Muscle layer of colon (tissue), 2 donors: ENCODE measurements around the gene FRK.
"Not testable (repeated sequence)": the region's sequence is repeated elsewhere in the genome, so short reads cannot be mapped to it uniquely, and the experiment has no call there.

Experiments used
- H3K27ac ChIP-seq: one replicate; pipeline ENCODE4 v1.7.0; 2013; ENCODE audit warnings: low read depth, mild to moderate bottlenecking, low read length, moderate library complexity
- H3K27me3 ChIP-seq, 2 donors: one replicate each; pipeline ENCODE4 v1.7.0; 2013; ENCODE audit warnings: low read length in 2 of 2, mild to moderate bottlenecking in 2 of 2; ENCODE audit not compliant: insufficient read depth in 2 of 2, control insufficient read depth in 1 of 2
- H3K36me3 ChIP-seq: one replicate; pipeline ENCODE4 v1.7.0; 2013; ENCODE audit warnings: mild to moderate bottlenecking, low read length; ENCODE audit not compliant: insufficient read depth
- H3K4me1 ChIP-seq: one replicate; pipeline ENCODE4 v1.7.0; 2013; ENCODE audit warnings: mild to moderate bottlenecking, low read length; ENCODE audit not compliant: insufficient read depth
- H3K4me3 ChIP-seq, 2 donors: one replicate each; pipeline ENCODE4 v1.7.0; 2013; ENCODE audit warnings: low read length in 2 of 2, low read depth in 1 of 2, mild to moderate bottlenecking in 1 of 2, moderate library complexity in 1 of 2
- H3K9ac ChIP-seq: one replicate; pipeline ENCODE4 v1.7.0; 2013; ENCODE audit warnings: low read length
- H3K9me3 ChIP-seq: one replicate; pipeline ENCODE4 v1.7.0; 2013; ENCODE audit warnings: mild to moderate bottlenecking, low read length
- donor health status: abdominal sarcoma.
- donor health status: Adenocarcinoma of cecum.

FRK gene

DNA sequence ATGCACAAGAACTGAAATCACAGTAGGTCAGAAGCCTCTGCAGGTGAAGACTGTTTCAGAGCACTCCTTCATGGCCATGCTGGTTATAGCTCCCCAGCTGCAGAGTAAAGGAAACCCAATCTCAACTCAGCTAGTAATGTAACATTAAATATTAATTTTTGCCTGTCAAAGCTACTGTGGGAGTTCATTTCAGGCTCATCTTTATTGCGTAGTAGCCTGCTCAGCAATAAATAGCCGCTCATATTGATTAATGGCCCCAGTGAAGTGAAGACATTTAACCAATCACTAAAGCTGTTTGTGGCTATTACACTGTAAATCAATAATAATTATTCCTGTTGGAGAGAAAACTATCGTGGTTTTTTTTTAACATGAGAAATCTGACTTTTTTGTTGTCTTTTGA, 101.7 kb downstream of the FRK start:
- H3K4me3 ChIP-seq, result no peak overlapping the region
- H3K27me3 ChIP-seq, result no peaks in the 10 kb centered on the region
- no peaks in the 10 kb centered on the region for H3K4me1 ChIP-seq
- no peaks in the 10 kb centered on the region for H3K9me3 ChIP-seq
- H3K36me3 ChIP-seq, result no peaks in the 10 kb centered on the region
- no peak overlapping the region for H3K27ac ChIP-seq
- H3K9ac ChIP-seq, result no peak overlapping the region

DNA sequence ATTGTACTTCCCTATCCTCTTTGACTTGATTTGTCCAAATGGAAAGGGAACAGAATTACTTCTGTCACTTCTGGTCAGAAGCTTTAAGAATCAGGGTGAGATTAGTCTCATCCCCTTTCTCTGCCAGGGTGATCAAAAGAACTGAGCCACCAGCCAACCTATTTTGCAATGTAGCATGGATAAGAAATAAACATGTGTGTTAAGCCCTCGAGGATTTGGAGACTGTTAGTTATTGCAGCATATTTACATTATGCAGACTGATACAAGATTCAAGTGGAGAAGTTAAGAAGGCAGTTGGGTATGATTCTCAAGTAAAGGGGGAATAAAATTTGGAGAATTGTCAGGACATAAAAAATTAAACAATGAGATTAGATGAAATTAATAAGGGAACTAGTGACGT, 106.0 kb downstream of the FRK start:
- no peaks in the 10 kb centered on the region for H3K36me3 ChIP-seq
- no peaks in the 10 kb centered on the region for H3K4me1 ChIP-seq
- no peaks in the 10 kb centered on the region for H3K27me3 ChIP-seq
- H3K27ac ChIP-seq, result no peak overlapping the region
- no peaks in the 10 kb centered on the region for H3K9me3 ChIP-seq
- H3K9ac ChIP-seq, result no peak overlapping the region
- H3K4me3 ChIP-seq, result no peak overlapping the region

- Histone ChIP-seq H3K27ac (no peak overlapping the region), H3K9me3 (no peaks in the 10 kb centered on the region), H3K27me3 (no peaks in the 10 kb centered on the region), H3K4me1 (no peaks in the 10 kb centered on the region), H3K4me3 (no peak overlapping the region), H3K9ac (no peak overlapping the region), H3K36me3 (no peaks in the 10 kb centered on the region)
Observed at GRCh38 chr6:115948751-115949150, 111.9 kb downstream of the FRK start.

DNA sequence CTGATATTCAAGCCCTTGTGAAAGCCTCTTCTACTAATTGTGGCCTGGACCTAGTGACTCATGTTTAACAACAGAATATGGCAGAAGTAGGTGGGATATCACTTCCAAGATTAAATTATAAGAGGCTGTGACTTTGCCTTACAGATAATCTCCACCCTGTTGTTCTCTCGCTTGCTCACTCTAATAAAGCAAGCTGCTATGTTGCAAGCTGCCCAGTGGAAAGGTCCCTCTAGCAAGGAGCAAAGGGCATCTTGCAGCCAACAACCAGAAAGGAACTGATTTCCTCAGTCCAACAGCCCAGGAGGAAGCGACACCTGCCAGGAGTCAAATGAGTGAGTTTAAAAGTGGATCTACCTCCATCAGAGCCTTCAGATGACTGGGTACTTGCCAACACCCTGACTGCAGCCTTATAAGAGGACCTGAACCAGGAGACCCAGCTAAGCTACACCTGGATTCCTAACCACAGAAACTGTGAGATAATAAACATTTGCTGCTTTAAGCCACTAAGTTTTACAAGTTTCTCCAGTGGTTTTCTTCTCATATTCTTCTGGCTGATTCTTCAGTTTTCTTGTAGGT, 112.6 kb downstream of the FRK start:
- H3K9me3 ChIP-seq, result no peaks in the 10 kb centered on the region
- H3K27ac ChIP-seq, result no peak overlapping the region
- H3K4me1 ChIP-seq, result no peaks in the 10 kb centered on the region
- H3K36me3 ChIP-seq, result no peaks in the 10 kb centered on the region
- no peak overlapping the region for H3K9ac ChIP-seq
- no peak overlapping the region for H3K4me3 ChIP-seq
- H3K27me3 ChIP-seq, result no peaks in the 10 kb centered on the region

GRCh38 chr6:115945812-115946211, 114.9 kb downstream of the FRK start:
- Histone ChIP-seq H3K4me3 (no peak overlapping the region), H3K9me3 (no peaks in the 10 kb centered on the region), H3K36me3 (no peaks in the 10 kb centered on the region), H3K9ac (no peak overlapping the region), H3K4me1 (no peaks in the 10 kb centered on the region), H3K27me3 (no peaks in the 10 kb centered on the region), H3K27ac (no peak overlapping the region)

GRCh38 chr6:115945306-115945705, 115.4 kb downstream of the FRK start:
- Histone ChIP-seq H3K9ac (no peak overlapping the region), H3K27me3 (no peaks in the 10 kb centered on the region), H3K4me1 (no peaks in the 10 kb centered on the region), H3K36me3 (no peaks in the 10 kb centered on the region), H3K4me3 (no peak overlapping the region), H3K9me3 (no peaks in the 10 kb centered on the region), H3K27ac (no peak overlapping the region)

DNA sequence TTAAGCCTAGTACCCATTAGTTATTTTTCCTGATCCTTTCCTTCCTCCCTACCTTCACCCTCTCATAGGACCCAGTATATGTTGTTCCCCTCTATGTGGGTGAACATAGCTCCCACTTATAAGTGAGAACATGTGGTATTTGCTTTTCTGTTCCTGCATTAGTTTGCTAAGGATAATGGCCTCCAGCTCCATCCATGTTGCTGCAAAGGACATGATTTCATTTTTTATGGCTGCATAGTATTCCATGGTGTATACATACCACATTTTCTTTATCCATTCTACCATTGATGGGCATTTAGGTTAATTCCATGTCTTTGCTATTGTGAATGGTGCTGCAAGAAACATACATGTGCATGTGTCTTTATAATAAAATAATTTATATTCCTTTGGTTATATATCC, 115.9 kb downstream of the FRK start:
- not testable (repeated sequence) for H3K27ac ChIP-seq, H3K27me3 ChIP-seq, H3K36me3 ChIP-seq, H3K9ac ChIP-seq, H3K9me3 ChIP-seq, H3K4me1 ChIP-seq, H3K4me3 ChIP-seq

DNA sequence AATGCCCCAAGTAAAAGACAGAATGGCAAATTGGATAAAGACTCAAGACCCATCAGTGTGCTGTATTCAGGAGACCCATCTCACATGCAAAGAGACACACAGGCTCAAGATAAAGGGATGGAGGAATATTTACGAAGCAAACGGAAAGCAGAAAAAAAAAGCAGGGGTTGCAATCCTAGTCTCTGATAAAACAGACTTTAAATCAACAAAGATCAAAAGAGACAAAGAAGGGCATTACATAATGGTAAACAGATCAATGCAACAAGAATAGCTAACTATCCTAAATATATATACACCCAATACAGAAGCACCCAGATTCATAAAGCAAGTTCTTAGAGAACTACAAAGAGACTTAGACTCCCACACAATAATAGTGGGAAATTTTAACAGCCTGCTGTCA, 123.2 kb downstream of the FRK start:
- not testable (repeated sequence) for H3K9me3 ChIP-seq, H3K36me3 ChIP-seq, H3K27me3 ChIP-seq, H3K9ac ChIP-seq, H3K4me3 ChIP-seq, H3K27ac ChIP-seq, H3K4me1 ChIP-seq

GRCh38 chr6:115935361-115935760, 125.3 kb downstream of the FRK start:
- no peak overlapping the region for H3K4me3 ChIP-seq
- no peaks in the 10 kb centered on the region for H3K27me3 ChIP-seq
- no peaks in the 10 kb centered on the region for H3K36me3 ChIP-seq
- no peaks in the 10 kb centered on the region for H3K4me1 ChIP-seq
- H3K9ac ChIP-seq, result no peak overlapping the region
- no peak overlapping the region for H3K27ac ChIP-seq
- no peaks in the 10 kb centered on the region for H3K9me3 ChIP-seq

- Histone ChIP-seq H3K4me3 (no peak overlapping the region), H3K4me1 (no peaks in the 10 kb centered on the region), H3K27me3 (no peaks in the 10 kb centered on the region), H3K9ac (no peak overlapping the region), H3K27ac (no peak overlapping the region), H3K9me3 (no peaks in the 10 kb centered on the region), H3K36me3 (no peaks in the 10 kb centered on the region)
Observed at GRCh38 chr6:115934829-115935228, 125.9 kb downstream of the FRK start.

DNA sequence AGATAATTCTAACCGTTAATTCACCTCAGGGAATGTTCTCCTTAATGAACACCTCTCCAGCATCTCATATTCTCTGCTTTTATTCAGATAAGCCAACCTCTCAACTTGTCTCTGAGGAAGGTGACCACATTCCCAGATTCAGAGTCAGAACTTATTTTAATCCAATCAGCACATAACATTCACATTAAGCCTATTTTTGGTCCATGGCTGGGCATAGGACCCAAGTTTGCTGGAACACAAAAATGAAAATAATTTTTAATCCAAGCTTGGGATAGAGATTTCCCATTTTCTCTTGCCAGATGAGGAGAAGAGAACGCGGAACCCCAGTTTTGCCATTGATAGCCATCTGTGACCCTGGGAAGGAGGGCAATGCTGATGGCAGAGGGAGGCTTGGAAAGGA, 126.5 kb downstream of the FRK start:
- Histone ChIP-seq H3K4me1 (no peaks in the 10 kb centered on the region), H3K27me3 (no peaks in the 10 kb centered on the region)

DNA sequence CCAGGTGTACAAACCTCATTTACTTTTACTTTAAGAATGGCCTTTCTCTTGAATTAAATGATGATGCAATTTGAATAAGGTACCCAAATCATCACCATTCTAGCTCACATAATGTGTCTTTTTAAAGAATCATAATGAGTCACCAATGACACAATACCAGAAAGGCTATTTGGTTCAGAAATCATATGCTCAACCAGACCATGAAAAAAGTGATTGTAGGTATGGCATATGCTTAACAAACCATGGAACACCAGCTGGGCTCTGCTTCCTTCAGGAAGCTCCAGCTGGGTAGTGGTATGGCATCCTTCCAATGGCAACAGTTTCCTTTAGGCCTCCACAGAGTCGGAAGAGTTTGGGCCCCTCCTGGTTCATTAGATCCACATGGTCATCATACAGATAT, 128.2 kb downstream of the FRK start:
- H3K27me3 ChIP-seq, result no peaks in the 10 kb centered on the region
- H3K27ac ChIP-seq, result no peak overlapping the region
- no peaks in the 10 kb centered on the region for H3K36me3 ChIP-seq
- no peaks in the 10 kb centered on the region for H3K4me1 ChIP-seq
- H3K9me3 ChIP-seq, result no peaks in the 10 kb centered on the region
- H3K9ac ChIP-seq, result no peak overlapping the region
- H3K4me3 ChIP-seq, result no peak overlapping the region

More for the DNA sequence above, 126.5 kb downstream of the FRK start:
- Histone ChIP-seq H3K4me3 (no peak overlapping the region), H3K36me3 (no peaks in the 10 kb centered on the region), H3K9ac (no peak overlapping the region), H3K27ac (no peak overlapping the region), H3K9me3 (no peaks in the 10 kb centered on the region)
